Body of pancreas (tissue), 4 donors: Measurements from ENCODE around the gene GMPPB. TPM values are rescaled to one million over a fixed set of nuclear protein-coding genes. Genes with fewer than 3 reads are reported as not detected.
"Not testable (repeated sequence)": the region's sequence is repeated elsewhere in the genome, so short reads cannot be mapped to it uniquely, and the experiment has no call there.

Experiments used
- ATAC-seq: fragments of 150-250 bp; one replicate; pipeline ENCODE4 v1.9.1; 2016
- DNase-seq, 4 donors: peaks; one replicate each; pipeline ENCODE4 v3.0.0-alpha.2; 2019
- H3K27ac ChIP-seq, 4 donors: fragments of 200-600 bp; sonication (generic); 1 replicate in 3 of 4; 2 replicates in 1 of 4; pipeline versions ENCODE4 v1.5.1 to v1.6.1; 2016 to 2019; ENCODE audit warnings: mild to moderate bottlenecking in 1 of 4, mixed read lengths in 1 of 4, moderate library complexity in 1 of 4
- H3K27me3 ChIP-seq, 2 donors: fragments of 200-600 bp; sonication (generic); one replicate each; pipeline ENCODE4 v1.6.0; 2016; ENCODE audit warnings: mild to moderate bottlenecking in 1 of 2
- H3K36me3 ChIP-seq, 2 donors: fragments of 200-600 bp; sonication (generic); replicated peaks in 1 of 2; 2 replicates each; pipeline ENCODE4 v1.5.1; 2016; ENCODE audit warnings: low read depth in 2 of 2; ENCODE audit not compliant: insufficient read depth in 1 of 2
- H3K4me1 ChIP-seq: fragments of 200-600 bp; sonication (generic); one replicate; pipeline ENCODE4 v1.6.0; 2016
- H3K4me3 ChIP-seq, 2 donors: fragments of 200-600 bp; sonication (generic); 1 replicate in 1 of 2; 2 replicates in 1 of 2; pipeline ENCODE4 v1.5.1; 2016 to 2019
- H3K9me3 ChIP-seq, 3 donors: fragments of 200-600 bp; sonication (generic); 1 replicate in 2 of 3; 2 replicates in 1 of 3; pipeline ENCODE4 v1.5.1; 2016
- POLR2A ChIP-seq, 3 donors: fragments of 450-650 bp; IDR thresholded peaks; one replicate each; pipeline ENCODE4 v1.6.1; 2016; ENCODE audit warnings: antibody characterized with exemption in 3 of 3, mild to moderate bottlenecking in 2 of 3
- WGBS, 2 donors: methylation state at CpG; one replicate each; pipeline ENCODE4 v1.1.5; 2017; 5-methylcytosine and 5-hydroxymethylcytosine counted together
- intact Hi-C: fragments of 100-400 bp; cut with DNase I; formaldehyde crosslinking; loops from one replicate; pipeline ENCODE4 v1.15.1; 2023
- total RNA-seq, 2 donors: library from RNA; depleted of rRNA; stranded (reverse); fragments of >200 nt; gene quantifications; one replicate each; pipeline ENCODE4 v1.1.0, GENCODE V29; 2016
- TF ChIP-seq, protein P1 (sequence below), 7 experiments: fragments of 450-650 bp in 4 of 7; fragments of 200-600 bp in 3 of 7; sonication (generic) in 3 of 7; IDR thresholded peaks; one replicate each; pipeline ENCODE4 v1.5.1; 2016 to 2019; ENCODE audit warnings: antibody characterized with exemption in 7 of 7

GMPPB gene
- total RNA-seq, 2 donors from 2014 or later = 36.3 to 43.8 TPM

DNA sequence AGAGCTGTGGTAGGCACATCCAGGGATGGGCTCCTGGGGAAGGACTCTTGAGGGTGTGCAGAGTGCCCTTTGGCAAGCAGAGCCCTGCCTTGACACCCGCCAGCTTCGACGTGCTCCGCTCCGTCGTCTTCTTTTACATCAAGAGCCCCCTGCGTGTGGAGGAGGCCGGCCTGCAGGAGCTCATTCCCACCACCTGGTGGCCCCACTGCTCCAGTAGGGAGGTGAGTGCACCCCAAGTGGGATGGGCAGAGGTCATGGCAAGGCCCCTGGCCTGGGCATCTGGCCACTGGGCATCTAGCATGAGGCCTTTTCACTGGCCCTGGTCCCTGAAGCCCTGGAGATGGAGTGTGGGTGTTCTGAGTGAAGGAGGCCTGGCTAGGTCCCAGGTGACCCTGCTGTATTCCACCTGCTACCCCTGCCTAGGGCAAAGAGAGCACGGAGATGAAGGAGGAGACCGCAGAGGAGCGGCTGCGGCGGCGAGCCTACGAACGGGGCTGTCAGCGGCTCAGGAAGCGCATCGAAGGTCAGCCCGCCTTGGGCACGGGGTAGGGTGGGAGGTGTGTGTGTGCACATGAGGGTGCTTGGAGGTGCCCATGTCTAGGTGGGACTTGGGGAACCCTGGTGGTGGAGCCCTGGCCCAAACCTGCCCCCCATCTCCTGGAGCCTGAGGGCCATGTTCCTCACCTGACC lies 22.2 kb downstream of the GMPPB start:
- no peak for ATAC-seq
- DNase-seq = no peak
- intact Hi-C loops = loop anchor here (10.0 kb wide), 1 partner anchor 133 kb away; no protein-coding TSS in a partner anchor
- Histone ChIP-seq H3K27ac (no peak overlapping the region), H3K4me1 (no peaks in the 10 kb centered on the region), H3K36me3 (peaks cover 0 to 9% of the 10 kb centered on the region in 2 donors), H3K9me3 (no peaks in the 10 kb centered on the region), H3K4me3 (no peak overlapping the region), H3K27me3 (no peaks in the 10 kb centered on the region)
- WGBS, 2 donors = 80 to 84% methylated on average over 16 to 21 of the region's 21 CpGs
- TF ChIP-seq, protein P1, sequence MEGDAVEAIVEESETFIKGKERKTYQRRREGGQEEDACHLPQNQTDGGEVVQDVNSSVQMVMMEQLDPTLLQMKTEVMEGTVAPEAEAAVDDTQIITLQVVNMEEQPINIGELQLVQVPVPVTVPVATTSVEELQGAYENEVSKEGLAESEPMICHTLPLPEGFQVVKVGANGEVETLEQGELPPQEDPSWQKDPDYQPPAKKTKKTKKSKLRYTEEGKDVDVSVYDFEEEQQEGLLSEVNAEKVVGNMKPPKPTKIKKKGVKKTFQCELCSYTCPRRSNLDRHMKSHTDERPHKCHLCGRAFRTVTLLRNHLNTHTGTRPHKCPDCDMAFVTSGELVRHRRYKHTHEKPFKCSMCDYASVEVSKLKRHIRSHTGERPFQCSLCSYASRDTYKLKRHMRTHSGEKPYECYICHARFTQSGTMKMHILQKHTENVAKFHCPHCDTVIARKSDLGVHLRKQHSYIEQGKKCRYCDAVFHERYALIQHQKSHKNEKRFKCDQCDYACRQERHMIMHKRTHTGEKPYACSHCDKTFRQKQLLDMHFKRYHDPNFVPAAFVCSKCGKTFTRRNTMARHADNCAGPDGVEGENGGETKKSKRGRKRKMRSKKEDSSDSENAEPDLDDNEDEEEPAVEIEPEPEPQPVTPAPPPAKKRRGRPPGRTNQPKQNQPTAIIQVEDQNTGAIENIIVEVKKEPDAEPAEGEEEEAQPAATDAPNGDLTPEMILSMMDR (IDR thresholded peaks at IDR 0.05) = peak in 4 of 7 experiments; percentile 12 to 29 (median 17)
- TF ChIP-seq POLR2A (IDR thresholded peaks at IDR 0.05) = no peak

DNA sequence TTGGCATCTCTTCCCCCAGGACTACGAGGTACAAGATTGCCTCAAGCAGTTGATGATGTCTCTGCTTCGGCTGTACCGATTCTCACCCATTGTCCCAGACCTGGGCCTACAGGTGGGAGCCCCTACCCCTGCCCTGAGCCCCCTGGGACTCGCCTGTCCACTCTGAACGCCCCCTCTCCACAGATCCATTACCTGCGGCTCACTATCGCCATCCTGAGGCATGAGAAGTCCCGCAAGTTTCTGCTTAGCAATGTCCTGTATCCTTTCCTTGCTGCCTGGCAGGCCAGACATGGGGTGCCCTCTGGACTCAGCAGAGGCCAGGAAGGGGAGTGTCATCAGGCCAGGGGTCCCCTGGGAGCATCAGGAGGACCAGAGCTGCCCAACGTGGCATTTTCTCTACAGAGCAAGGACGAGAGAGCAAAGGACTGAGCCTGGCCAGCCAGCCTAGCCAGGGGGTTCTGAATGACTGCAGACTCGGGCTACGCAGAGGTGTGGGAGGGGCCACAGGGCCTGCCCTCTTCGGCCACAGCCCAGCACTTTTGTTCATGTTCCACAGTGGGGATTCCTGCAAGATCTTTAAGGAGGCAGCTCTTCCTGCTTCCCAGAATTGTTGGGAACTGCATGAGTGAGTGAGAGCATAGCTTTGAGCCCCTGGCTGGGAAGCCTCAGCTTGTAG lies 23.2 kb downstream of the GMPPB start:
- H3K4me1 ChIP-seq = no peaks in the 10 kb centered on the region
- no peak for ATAC-seq
- DNase-seq = no peak
- intact Hi-C loops = loop anchor here (10.0 kb wide), 1 partner anchor 134 kb away; no protein-coding TSS in a partner anchor
- no peak overlapping the region for H3K4me3 ChIP-seq
- TF ChIP-seq, protein P1 (IDR thresholded peaks at IDR 0.05) = no peak
- no peak for TF ChIP-seq POLR2A (IDR thresholded peaks at IDR 0.05)
- WGBS, 2 donors = 72 to 78% methylated on average over 5 to 13 of the region's 13 CpGs
- H3K27ac ChIP-seq = no peak overlapping the region
- H3K27me3 ChIP-seq = no peaks in the 10 kb centered on the region
- H3K36me3 ChIP-seq = peaks cover 0 to 6% of the 10 kb centered on the region in 2 donors
- H3K9me3 ChIP-seq = no peaks in the 10 kb centered on the region

DNA sequence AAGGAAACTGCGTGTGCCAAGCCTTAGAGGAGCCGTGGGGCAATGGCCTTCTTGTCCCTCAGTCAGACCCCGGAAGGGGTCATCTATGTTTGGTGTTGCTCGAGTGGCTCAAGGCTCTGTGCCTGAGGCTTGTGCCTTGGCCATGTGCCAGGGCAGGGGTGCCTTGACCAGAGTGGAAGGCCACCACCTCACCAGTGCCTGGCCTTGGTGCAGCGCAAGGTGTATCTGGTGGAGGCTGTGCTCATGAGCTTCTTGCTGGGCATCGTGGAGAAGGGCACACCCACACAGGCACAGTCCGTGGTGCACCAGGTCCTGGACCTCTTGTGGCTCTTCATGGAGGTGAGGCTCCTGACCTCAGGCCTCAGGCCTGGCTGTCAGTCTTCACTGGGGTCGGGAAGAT lies 23.7 kb downstream of the GMPPB start:
- H3K9me3 ChIP-seq = no peaks in the 10 kb centered on the region
- DNase-seq (no peak), ATAC-seq (no peak)
- H3K27me3 ChIP-seq = no peaks in the 10 kb centered on the region
- TF ChIP-seq, protein P1 (IDR thresholded peaks at IDR 0.05) = no peak
- no peak for TF ChIP-seq POLR2A (IDR thresholded peaks at IDR 0.05)
- no peaks in the 10 kb centered on the region for H3K4me1 ChIP-seq
- 78 to 82% methylated on average over 2 to 8 of the region's 8 CpGs for WGBS, 2 donors
- no peak overlapping the region for H3K27ac ChIP-seq
- intact Hi-C loops = loop anchor here (10.0 kb wide), 1 partner anchor 135 kb away; no protein-coding TSS in a partner anchor
- H3K36me3 ChIP-seq = peaks cover 0 to 4% of the 10 kb centered on the region in 2 donors
- no peak overlapping the region for H3K4me3 ChIP-seq

DNA sequence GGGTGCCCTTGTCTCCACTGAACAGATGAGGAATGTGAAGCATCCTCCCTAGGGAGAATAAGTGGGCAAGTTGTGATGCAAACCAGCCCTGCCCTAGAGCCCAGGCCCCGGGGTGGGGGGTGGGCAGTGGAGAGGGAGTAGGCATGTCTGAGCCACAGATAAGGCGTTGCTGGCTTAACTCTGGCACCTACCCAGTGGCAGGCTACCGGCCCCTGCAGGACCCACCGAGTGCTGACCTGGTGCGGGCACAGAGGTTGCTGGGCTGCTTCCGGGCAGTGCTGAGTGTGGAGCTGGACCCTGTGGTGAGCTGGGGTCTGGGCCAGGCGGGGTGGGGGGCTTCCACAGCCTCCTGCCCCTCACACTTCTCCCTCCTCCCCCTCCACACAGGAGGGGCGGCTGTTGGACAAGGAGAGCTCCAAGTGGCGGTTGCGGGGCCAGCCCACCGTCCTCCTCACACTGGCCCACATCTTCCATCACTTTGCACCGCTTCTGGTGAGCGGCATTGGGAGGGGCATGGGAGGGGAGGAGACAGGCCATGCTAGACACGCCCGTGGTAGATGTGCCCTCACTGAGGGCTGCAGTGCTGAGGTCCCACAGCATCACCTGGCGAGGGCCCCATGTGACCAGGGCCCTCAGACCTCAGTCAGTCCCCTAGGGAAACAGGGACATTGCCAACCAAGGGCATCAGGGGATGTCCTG lies 24.3 kb downstream of the GMPPB start:
- intact Hi-C loops = no loop called here
- Histone ChIP-seq H3K36me3 (peaks cover 0 to 4% of the 10 kb centered on the region in 2 donors), H3K9me3 (no peaks in the 10 kb centered on the region), H3K4me3 (no peak overlapping the region), H3K27me3 (no peaks in the 10 kb centered on the region), H3K4me1 (no peaks in the 10 kb centered on the region), H3K27ac (no peak overlapping the region)
- WGBS, 2 donors = 93 to 95% methylated on average over 5 to 13 of the region's 16 CpGs
- no peak for TF ChIP-seq POLR2A (IDR thresholded peaks at IDR 0.05)
- DNase-seq = no peak
- no peak for ATAC-seq

DNA sequence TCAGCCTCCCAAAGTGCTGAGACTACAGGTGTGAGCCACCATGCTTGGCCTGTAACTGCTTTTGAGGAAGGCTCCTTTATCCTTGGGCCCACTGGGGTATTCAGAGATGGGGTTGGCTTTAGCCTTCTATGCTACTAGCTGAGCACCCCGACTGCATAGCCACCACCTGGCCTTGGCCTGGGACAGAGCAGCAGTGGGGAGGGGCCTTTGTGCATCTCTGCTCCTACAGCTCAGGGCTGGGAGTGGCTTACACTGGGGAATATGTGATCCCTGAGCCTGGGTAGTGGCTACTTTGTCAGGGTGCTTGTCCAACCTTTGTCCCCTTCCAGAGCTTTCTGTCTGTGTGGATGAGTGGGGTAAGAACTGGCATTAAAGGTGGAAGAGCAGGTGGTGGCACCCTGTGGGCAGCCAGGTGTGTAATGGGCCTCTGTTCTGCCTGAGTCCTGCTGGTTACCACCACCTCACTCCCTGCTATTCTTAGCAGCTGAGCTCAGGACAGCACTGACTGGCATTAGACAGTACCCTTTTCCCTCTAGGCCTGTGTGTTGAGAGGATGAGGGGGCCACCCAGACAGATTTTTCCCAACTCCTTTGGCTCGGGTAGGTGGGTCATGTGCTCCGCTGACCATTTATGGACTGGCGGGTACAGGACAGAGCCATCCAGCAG lies 28.3 kb downstream of the GMPPB start:
- H3K4me3 ChIP-seq, H3K36me3 ChIP-seq, DNase-seq, H3K9me3 ChIP-seq, intact Hi-C loops, H3K27ac ChIP-seq, ATAC-seq, H3K27me3 ChIP-seq: not testable (repeated sequence)
- 60 to 82% methylated on average over 1 to 4 of the region's 4 CpGs for WGBS, 2 donors
- peaks cover 13% of the 10 kb centered on the region for H3K4me1 ChIP-seq

DNA sequence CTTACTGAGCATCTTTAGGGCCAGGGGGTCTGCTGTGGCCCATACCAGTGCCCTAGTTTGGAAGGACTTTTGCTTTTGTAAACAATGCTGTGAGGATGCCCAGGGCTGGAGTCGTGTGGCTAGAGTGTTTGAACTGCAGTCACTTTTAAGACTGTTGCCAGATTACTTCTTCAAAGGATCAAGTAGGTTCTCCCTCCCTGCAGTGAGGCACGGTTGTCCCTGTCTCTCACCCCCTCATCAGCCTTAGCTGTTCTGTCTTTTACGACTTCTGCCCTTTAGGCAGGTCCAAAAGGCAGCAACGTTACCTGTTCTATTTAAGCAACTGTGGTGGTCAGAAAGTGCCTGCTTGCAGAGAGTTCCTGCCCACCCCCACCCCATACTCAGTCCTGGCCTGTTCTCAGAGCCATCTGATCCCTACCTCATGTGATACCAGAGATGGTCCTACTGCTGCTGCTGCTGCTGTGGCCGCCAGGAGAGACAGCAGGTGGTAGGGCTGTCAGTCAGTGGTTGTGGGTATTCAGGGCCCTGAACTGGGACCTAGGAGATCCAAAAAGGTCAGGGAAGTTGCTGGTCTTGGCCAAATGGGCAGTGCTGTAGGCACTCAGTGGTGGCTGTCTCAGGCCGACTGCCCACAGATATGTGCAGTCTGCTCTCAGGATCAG lies 29.2 kb downstream of the GMPPB start:
- ATAC-seq, H3K27ac ChIP-seq, H3K36me3 ChIP-seq, DNase-seq, intact Hi-C loops, H3K27me3 ChIP-seq, H3K4me3 ChIP-seq, H3K9me3 ChIP-seq: not testable (repeated sequence)
- 69 to 72% methylated on average over 5 to 6 of the region's 6 CpGs for WGBS, 2 donors
- peaks cover 20% of the 10 kb centered on the region for H3K4me1 ChIP-seq

DNA sequence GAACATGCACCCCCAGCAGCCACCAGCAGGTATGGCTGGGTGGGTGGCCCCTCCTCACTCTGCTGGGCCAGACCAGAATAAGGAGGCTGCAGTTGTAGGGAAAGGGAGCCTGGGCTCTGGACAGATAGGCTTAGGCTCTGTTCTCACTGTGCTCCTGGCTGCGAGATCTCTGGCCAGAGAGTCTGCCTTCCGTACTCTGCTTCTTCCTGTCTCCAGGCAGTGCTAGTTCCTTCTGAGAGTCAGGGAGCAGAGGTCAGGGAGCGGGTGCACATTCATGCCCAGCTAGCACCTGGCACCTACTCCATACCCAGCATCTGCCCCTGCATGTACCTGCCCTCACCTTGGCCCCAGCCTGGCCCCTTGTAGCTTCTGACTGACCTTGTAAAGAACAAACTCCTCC lies 32.3 kb downstream of the GMPPB start:
- 88% methylated on average over 3 of the region's 3 CpGs; no CpG with 5 or more reads in 1 of the 2 donors for WGBS, 2 donors
- intact Hi-C loops, H3K4me3 ChIP-seq, ATAC-seq, H3K9me3 ChIP-seq, H3K27ac ChIP-seq, DNase-seq, H3K27me3 ChIP-seq, H3K36me3 ChIP-seq: not testable (repeated sequence)
- H3K4me1 ChIP-seq = peaks cover 36% of the 10 kb centered on the region
